ENCODE measurements around the gene ZNF710.

DNA sequence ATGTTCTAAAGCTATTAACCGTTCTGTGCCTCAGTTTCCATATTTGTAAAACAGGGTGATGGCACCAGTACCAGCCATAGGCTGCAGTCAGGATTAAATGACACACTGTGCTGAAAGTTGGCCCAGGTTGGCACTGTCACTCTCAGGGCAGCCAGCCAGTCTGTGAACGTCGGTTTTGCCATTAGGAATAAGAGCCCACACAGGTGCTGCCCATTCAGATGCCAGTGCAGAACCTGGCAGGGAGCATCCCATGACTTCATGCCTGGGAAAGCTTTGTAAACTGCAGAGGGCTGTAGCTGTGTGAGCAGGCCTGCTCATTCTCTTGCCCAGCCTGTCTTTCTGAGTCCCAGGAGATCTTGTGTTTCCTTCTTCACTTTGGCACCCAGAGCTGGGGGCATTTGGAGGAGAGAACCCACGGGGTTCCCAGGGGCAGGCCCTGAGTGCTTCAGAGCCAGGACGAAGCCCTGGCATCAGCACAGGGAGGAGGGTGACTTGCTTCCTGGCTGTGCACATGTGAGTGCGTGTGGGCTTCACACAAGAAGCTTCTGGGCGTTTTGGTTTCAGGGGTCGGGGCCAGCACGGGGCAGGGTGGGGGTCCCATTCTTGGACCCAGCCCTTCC is 46.9 kb downstream of the ZNF710 start:
- TF ChIP-seq ZBTB7A (IDR thresholded peaks at IDR 0.05; ENCODE audit: low read depth) (no peak), RAD21 (IDR thresholded peaks at IDR 0.05; ENCODE audit: low read depth) (no peak), TCF12 (IDR thresholded peaks at IDR 0.05; ENCODE audit: low read depth) (no peak), CEBPB (IDR thresholded peaks at IDR 0.05) (no peak), EP300 (IDR thresholded peaks at IDR 0.05; ENCODE audit: borderline replicate concordance) (no peak), TAF1 (IDR thresholded peaks at IDR 0.05; ENCODE audit: low read depth) (no peak), FOXM1 (IDR thresholded peaks at IDR 0.05; ENCODE audit: borderline replicate concordance, low read depth) (no peak), NFIC (IDR thresholded peaks at IDR 0.05) (no peak)
- TF ChIP-seq, protein P1, sequence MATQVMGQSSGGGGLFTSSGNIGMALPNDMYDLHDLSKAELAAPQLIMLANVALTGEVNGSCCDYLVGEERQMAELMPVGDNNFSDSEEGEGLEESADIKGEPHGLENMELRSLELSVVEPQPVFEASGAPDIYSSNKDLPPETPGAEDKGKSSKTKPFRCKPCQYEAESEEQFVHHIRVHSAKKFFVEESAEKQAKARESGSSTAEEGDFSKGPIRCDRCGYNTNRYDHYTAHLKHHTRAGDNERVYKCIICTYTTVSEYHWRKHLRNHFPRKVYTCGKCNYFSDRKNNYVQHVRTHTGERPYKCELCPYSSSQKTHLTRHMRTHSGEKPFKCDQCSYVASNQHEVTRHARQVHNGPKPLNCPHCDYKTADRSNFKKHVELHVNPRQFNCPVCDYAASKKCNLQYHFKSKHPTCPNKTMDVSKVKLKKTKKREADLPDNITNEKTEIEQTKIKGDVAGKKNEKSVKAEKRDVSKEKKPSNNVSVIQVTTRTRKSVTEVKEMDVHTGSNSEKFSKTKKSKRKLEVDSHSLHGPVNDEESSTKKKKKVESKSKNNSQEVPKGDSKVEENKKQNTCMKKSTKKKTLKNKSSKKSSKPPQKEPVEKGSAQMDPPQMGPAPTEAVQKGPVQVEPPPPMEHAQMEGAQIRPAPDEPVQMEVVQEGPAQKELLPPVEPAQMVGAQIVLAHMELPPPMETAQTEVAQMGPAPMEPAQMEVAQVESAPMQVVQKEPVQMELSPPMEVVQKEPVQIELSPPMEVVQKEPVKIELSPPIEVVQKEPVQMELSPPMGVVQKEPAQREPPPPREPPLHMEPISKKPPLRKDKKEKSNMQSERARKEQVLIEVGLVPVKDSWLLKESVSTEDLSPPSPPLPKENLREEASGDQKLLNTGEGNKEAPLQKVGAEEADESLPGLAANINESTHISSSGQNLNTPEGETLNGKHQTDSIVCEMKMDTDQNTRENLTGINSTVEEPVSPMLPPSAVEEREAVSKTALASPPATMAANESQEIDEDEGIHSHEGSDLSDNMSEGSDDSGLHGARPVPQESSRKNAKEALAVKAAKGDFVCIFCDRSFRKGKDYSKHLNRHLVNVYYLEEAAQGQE (IDR thresholded peaks at IDR 0.05; ENCODE audit: low read depth), result no peak
- TF ChIP-seq, protein P2, sequence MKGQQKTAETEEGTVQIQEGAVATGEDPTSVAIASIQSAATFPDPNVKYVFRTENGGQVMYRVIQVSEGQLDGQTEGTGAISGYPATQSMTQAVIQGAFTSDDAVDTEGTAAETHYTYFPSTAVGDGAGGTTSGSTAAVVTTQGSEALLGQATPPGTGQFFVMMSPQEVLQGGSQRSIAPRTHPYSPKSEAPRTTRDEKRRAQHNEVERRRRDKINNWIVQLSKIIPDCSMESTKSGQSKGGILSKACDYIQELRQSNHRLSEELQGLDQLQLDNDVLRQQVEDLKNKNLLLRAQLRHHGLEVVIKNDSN (IDR thresholded peaks at IDR 0.05), result no peak
- TF ChIP-seq, protein P3, sequence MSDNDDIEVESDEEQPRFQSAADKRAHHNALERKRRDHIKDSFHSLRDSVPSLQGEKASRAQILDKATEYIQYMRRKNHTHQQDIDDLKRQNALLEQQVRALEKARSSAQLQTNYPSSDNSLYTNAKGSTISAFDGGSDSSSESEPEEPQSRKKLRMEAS (IDR thresholded peaks at IDR 0.05), result no peak
